PFSK-1 (cell line): Measurements from ENCODE around the gene ZFP28.

Experiments
- POLR2AphosphoS5 ChIP-seq: IDR thresholded peaks from 2 replicates; pipeline ENCODE4 v1.6.1; 2012; ENCODE audit warnings: low read depth, mild to moderate bottlenecking, control low read depth, low read length, moderate library complexity
- SIN3A ChIP-seq: IDR thresholded peaks from 2 replicates; pipeline ENCODE4 v1.6.1; 2012; ENCODE audit warnings: mild to moderate bottlenecking, low read length, moderate library complexity, borderline replicate concordance; ENCODE audit not compliant: insufficient read depth
- TAF1 ChIP-seq: IDR thresholded peaks from 2 replicates; pipeline ENCODE4 v1.6.1; 2012; ENCODE audit warnings: low read length, control low read depth, borderline replicate concordance; ENCODE audit not compliant: insufficient read depth
- TF ChIP-seq, protein P1 (sequence below), 2 experiments: IDR thresholded peaks; 2 replicates each; pipeline versions ENCODE4 v1.6.1 to v1.8.0; 2011 to 2012; ENCODE audit warnings: low read depth in 2 of 2, low read length in 2 of 2, control low read depth in 1 of 2, inconsistent platforms in 1 of 2, mild to moderate bottlenecking in 1 of 2, moderate library complexity in 1 of 2; ENCODE audit not compliant: insufficient read depth in 1 of 2

DNA sequence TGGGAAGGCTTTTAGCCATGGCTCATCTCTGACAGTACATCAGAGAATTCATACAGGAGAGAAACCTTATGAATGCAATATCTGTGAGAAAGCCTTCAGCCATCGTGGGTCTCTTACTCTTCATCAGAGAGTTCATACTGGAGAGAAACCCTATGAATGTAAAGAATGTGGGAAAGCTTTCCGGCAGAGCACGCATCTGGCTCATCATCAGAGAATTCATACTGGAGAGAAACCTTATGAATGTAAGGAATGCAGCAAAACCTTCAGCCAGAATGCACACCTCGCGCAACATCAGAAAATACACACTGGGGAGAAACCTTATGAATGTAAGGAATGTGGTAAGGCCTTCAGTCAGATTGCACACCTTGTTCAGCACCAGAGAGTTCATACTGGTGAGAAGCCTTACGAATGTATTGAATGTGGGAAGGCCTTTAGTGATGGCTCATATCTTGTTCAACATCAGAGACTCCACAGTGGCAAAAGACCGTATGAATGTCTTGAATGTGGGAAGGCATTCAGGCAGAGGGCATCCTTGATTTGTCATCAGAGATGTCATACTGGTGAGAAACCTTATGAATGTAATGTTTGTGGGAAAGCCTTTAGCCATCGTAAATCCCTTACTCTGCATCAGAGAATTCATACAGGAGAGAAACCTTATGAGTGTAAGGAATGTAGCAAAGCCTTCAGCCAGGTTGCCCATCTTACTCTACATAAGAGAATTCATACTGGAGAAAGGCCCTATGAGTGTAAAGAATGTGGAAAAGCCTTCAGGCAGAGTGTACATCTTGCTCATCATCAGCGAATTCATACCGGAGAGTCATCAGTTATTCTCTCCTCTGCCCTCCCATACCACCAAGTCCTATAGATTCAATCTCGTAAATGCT, 39.2 kb downstream of the ZFP28 start:
- TF ChIP-seq POLR2AphosphoS5, result no peak
- TF ChIP-seq, protein P1, sequence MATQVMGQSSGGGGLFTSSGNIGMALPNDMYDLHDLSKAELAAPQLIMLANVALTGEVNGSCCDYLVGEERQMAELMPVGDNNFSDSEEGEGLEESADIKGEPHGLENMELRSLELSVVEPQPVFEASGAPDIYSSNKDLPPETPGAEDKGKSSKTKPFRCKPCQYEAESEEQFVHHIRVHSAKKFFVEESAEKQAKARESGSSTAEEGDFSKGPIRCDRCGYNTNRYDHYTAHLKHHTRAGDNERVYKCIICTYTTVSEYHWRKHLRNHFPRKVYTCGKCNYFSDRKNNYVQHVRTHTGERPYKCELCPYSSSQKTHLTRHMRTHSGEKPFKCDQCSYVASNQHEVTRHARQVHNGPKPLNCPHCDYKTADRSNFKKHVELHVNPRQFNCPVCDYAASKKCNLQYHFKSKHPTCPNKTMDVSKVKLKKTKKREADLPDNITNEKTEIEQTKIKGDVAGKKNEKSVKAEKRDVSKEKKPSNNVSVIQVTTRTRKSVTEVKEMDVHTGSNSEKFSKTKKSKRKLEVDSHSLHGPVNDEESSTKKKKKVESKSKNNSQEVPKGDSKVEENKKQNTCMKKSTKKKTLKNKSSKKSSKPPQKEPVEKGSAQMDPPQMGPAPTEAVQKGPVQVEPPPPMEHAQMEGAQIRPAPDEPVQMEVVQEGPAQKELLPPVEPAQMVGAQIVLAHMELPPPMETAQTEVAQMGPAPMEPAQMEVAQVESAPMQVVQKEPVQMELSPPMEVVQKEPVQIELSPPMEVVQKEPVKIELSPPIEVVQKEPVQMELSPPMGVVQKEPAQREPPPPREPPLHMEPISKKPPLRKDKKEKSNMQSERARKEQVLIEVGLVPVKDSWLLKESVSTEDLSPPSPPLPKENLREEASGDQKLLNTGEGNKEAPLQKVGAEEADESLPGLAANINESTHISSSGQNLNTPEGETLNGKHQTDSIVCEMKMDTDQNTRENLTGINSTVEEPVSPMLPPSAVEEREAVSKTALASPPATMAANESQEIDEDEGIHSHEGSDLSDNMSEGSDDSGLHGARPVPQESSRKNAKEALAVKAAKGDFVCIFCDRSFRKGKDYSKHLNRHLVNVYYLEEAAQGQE (IDR thresholded peaks at IDR 0.05; ENCODE audit: insufficient read depth in 1 of 2, low read depth in 2 of 2, low read length in 2 of 2), result no peak
- TF ChIP-seq TAF1, result no peak
- no peak for TF ChIP-seq SIN3A
